ENCODE data around the gene ACP3. TPM values are rescaled to one million over a fixed set of nuclear protein-coding genes. Genes with fewer than 3 reads are reported as not detected.
"Not testable (repeated sequence)": the region's sequence is repeated elsewhere in the genome, so short reads cannot be mapped to it uniquely, and the experiment has no call there.

Gene ACP3
- total RNA-seq, 2 donors from 2014 or later: 0.79 to 2.5 TPM

- no peaks in the 10 kb centered on the region for H3K27me3 ChIP-seq
- no peak overlapping the region for H3K27ac ChIP-seq
- H3K9me3 ChIP-seq: no peaks in the 10 kb centered on the region
- H3K4me3 ChIP-seq: no peak overlapping the region
- no peak for TF ChIP-seq CTCF (IDR thresholded peaks at IDR 0.05)
- no peak for DNase-seq (ENCODE audit: low spot score)
- H3K36me3 ChIP-seq: no peaks in the 10 kb centered on the region
- H3K4me1 ChIP-seq: no peaks in the 10 kb centered on the region
Observed at GRCh38 chr3:132354916-132355702, 37.9 kb downstream of the ACP3 start.

- H3K4me1 ChIP-seq: no peaks in the 10 kb centered on the region
Observed at GRCh38 chr3:132356568-132356967, 39.4 kb downstream of the ACP3 start.

GRCh38 chr3:132360717-132361116 lies 43.5 kb downstream of the ACP3 start:
- H3K27me3 ChIP-seq: no peaks in the 10 kb centered on the region
- H3K9me3 ChIP-seq: no peaks in the 10 kb centered on the region
- TF ChIP-seq CTCF (IDR thresholded peaks at IDR 0.05): no peak
- H3K36me3 ChIP-seq: no peaks in the 10 kb centered on the region
- H3K4me3 ChIP-seq: no peak overlapping the region
- no peak for DNase-seq (ENCODE audit: low spot score)
- no peak overlapping the region for H3K27ac ChIP-seq
- no peaks in the 10 kb centered on the region for H3K4me1 ChIP-seq

More at GRCh38 chr3:132356568-132356967, 39.4 kb downstream of the ACP3 start:
- no peak for DNase-seq (ENCODE audit: low spot score)
- Histone ChIP-seq H3K9me3 (no peaks in the 10 kb centered on the region), H3K4me3 (no peak overlapping the region), H3K27ac (no peak overlapping the region), H3K36me3 (no peaks in the 10 kb centered on the region), H3K27me3 (no peaks in the 10 kb centered on the region)
- no peak for TF ChIP-seq CTCF (IDR thresholded peaks at IDR 0.05)

GRCh38 chr3:132362329-132362728 lies 45.1 kb downstream of the ACP3 start:
- no peaks in the 10 kb centered on the region for H3K36me3 ChIP-seq
- H3K27me3 ChIP-seq: no peaks in the 10 kb centered on the region
- no peak overlapping the region for H3K4me3 ChIP-seq
- no peaks in the 10 kb centered on the region for H3K9me3 ChIP-seq
- TF ChIP-seq CTCF (IDR thresholded peaks at IDR 0.05): no peak
- no peak overlapping the region for H3K27ac ChIP-seq
- DNase-seq (ENCODE audit: low spot score): no peak
- H3K4me1 ChIP-seq: no peaks in the 10 kb centered on the region

DNA sequence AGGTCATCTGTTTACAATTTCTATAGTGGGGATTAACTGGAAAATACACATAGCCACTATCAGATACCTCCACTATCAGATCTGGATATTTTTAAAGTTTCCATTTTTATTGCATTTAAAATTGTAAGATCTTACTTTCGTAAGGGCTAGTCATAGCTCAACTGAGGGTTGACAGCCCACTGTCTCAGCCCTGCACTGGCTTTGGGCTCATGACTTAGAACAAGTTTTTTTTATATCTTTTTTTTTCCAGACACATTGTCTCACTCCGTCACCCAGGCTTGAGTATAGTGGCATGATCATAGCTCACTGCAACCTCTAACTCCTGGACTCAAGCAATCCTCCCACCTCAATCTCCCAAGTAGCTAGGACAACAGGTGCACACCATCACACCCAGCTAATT lies 51.3 kb downstream of the ACP3 start:
- no peak for TF ChIP-seq CTCF (IDR thresholded peaks at IDR 0.05)
- Histone ChIP-seq H3K4me3 (no peak overlapping the region), H3K27ac (no peak overlapping the region), H3K27me3 (no peaks in the 10 kb centered on the region), H3K36me3 (no peaks in the 10 kb centered on the region), H3K4me1 (no peaks in the 10 kb centered on the region), H3K9me3 (no peaks in the 10 kb centered on the region)
- DNase-seq (ENCODE audit: low spot score): no peak

- Histone ChIP-seq H3K27me3 (no peaks in the 10 kb centered on the region), H3K36me3 (no peaks in the 10 kb centered on the region), H3K9me3 (no peaks in the 10 kb centered on the region), H3K27ac (no peak overlapping the region), H3K4me3 (no peak overlapping the region), H3K4me1 (no peaks in the 10 kb centered on the region)
- no peak for TF ChIP-seq CTCF (IDR thresholded peaks at IDR 0.05)
- no peak for DNase-seq (ENCODE audit: low spot score)
Observed at GRCh38 chr3:132368962-132369361, 51.8 kb downstream of the ACP3 start.

DNA sequence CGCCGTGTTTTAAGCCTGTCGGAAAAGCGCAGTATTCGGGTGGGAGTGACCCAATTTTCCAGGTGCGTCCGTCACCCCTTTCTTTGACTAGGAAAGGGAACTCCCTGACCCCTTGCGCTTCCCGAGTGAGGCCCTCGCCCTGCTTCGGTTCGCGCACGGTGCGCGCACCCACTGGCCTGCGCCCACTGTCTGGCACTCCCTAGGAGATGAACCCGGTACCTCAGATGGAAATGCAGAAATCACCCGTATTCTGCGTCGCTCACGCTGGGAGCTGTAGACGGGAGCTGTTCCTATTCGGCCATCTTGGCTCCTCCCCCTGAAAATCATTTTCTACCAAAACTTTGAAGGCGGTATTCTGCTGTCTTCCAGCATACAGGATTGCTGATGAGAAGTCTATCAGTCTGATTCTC lies 59.7 kb downstream of the ACP3 start:
- not testable (repeated sequence) for H3K9me3 ChIP-seq; H3K36me3 ChIP-seq; DNase-seq (ENCODE audit: low spot score); H3K4me1 ChIP-seq; H3K4me3 ChIP-seq; H3K27me3 ChIP-seq; H3K27ac ChIP-seq
